GM18858 (cell line): ENCODE results near the gene CYSRT1.
"Not testable (repeated sequence)": the region's sequence is repeated elsewhere in the genome, so short reads cannot be mapped to it uniquely, and the experiment has no call there.

ENCODE experiments used
- ATAC-seq: cut with Tn5 transposase; IDR thresholded peaks from one replicate; pipeline ENCODE4 v1.9.1; 2021; ENCODE audit not compliant: unreplicated experiment

The CYSRT1 gene

GRCh38 chr9:137251490-137252268 is 26.7 kb downstream of the CYSRT1 start:
- ATAC-seq, result no peak

DNA sequence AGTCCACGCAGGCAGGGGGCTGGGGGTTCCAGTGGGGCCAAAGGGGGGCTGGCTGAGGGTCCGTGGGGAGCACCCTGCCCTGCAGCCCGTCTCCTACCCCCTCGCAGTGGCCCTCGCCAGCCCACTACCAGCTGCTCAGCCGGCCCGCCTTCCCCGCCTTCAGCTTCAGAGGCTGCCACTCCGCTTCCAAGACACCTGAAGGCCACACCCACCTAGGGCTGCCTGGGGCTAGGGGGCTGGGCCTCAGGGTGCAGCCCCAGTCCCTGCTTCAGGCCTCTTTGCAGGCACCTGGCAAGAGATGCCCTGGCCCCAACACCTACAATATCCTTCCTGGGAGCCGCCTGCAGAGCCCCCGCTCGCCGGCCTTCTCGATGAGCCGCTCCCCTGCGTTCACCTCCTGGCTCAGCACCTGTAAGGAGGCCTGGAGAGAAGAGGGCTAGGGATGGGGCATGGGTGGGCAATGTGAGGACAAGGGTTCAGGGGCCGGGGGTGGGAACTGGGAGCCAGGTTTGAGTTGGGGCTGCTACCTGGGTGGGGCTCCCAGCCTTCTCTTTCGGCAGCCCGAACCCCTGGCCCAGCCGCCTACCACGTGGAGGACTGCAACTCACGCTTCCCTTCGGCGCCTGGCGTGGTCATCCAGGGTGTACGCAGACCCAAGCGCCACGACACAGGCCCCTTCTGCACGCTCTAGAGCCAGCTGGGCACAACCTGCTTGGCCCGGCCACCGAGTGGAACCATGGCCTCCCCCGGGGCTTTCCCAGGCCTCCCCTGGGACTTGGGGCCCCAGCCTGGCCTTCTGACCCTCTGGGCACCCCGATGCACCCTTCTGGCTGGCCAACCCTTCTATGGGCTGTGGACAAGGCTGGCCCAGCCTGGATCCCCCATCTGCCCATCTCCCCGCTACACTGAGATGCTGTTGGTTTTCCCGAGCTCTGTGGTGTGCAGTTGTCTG is 27.9 kb downstream of the CYSRT1 start:
- no peak for ATAC-seq

GRCh38 chr9:137253717-137254623 is 29.0 kb downstream of the CYSRT1 start:
- ATAC-seq, result no peak

DNA sequence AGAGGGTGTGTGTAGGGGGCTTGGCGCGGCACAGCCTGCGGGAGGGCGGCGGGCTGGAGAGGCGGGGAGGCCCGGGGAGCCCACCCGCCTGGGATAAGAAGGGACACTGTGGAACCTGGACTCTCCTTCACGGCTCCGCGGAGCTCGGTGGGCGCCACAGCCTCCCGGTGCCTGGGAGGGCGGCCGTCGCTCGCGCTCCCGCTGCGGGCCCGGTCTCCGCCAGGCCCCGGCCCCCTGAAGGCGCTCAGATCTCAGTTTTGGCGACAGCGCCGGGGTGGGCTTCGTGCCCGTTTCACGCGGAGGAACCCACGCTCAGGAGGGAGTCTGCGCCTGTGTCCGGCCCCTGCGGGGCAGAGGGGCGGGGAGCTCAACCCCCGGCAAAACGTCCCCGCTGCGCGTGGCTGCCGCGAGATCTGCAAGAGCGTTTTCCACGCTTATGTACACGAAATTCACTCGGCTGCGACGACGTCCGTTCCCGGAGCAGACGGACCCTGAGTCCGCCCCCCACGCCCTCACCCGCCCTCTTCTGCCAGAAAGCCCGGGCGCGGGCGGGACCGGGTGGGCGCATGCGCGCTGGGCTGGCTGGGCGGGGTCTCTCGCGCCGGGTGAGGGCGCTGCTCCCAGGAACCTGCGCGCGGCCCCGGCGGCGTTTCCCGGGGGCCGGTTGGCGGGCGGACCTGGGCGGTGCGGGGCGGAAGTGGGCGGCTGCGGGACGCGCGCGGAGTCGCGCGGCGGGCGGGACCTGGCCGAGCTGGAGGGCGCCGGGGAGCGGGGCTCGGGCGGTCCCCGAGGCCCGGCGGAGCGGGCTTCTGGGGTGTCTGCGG is 29.9 kb downstream of the CYSRT1 start, which contains the start of gene NELFB:
Gene NELFB (plus strand): TSS at position 704 of the 824 bp plus-strand sequence.
- peak; percentile 44 for ATAC-seq

DNA sequence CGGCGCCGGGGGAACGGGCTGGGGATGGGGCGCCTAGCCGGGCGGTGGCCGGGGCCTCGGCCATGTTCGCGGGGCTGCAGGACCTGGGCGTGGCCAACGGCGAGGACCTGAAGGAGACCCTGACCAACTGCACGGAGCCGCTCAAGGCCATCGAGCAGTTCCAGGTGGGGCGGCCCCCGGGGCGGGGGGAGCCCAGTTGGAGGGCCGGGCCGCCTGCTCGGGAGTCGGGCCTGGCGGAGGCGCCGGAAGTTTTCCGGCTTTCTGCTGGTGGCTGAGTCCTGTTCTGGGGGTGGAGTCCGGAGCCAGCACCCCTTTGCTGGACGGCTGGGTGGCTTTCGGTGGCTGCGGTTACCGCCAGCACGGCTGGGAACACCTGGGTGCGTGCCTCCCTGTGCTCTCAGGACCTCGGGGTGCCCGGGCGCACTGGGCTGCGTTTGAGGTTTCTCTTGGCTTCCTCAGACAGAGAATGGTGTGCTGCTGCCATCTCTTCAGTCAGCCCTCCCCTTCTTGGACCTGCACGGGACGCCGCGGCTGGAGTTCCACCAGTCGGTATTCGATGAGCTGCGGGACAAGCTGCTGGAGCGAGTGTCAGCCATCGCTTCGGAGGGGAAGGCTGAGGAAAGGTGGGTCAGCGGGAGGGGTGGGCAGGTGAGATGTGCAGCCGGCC is 30.6 kb downstream of the CYSRT1 start:
- ATAC-seq, result peak; percentile 31

- no peak for ATAC-seq
Observed at GRCh38 chr9:137256362-137256761, 31.4 kb downstream of the CYSRT1 start.

- no peak for ATAC-seq
Observed at GRCh38 chr9:137256856-137257255, 31.9 kb downstream of the CYSRT1 start.

DNA sequence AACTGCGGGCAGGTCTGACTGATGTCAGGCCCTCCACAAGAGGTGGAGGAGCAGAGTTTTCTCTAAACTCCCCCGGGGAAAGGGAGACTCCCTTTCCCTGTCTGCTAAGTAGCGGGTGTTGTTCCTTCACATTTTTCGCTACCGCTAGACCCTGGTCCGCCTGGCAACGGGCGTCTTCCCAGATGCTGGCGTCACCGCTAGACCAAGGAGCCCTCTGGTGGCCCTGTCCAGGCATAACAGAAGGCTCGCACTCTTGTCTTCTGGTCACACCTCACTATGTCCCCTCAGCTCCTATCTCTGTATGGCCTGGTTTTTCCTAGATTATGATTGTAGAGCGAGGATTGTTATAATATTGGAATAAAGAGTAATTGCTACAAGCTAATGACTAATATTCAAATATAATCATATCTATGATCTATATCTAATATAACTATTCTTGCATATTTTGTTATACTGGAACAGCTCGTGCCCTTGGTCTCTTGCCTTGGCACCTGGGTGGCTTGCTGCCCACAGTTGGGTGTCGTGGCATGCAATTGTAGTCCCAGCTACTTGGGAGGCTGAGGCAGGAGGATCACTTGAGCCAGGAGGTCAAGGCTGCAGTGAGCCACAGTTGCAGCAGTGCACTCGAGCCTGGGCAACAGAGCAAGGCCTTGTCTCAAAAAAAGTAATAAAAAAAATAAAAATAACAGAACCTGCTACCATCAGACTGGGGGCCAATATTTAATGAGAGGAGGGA is 37.4 kb downstream of the CYSRT1 start:
- ATAC-seq, result not testable (repeated sequence)

DNA sequence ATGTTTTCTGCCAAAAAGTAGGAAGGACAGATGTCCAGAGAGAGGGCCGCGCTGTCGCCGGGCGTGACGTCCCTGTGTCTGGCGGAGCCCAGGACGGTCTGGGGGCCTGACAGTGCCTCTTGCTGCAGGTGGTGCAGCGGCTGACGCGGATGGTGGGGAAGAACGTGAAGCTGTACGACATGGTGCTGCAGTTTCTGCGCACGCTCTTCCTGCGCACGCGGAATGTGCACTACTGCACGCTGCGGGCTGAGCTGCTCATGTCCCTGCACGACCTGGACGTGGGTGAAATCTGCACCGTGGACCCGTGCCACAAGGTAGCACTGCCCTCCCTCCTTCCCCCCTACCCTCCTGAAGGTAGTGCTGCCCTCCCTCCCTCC is 37.9 kb downstream of the CYSRT1 start:
- ATAC-seq, result no peak

- ATAC-seq, result no peak
Observed at GRCh38 chr9:137263506-137263905, 38.5 kb downstream of the CYSRT1 start.

GRCh38 chr9:137264067-137264466 is 39.1 kb downstream of the CYSRT1 start:
- ATAC-seq, result no peak

- no peak for ATAC-seq
Observed at GRCh38 chr9:137265496-137266161, 40.7 kb downstream of the CYSRT1 start.

- no peak for ATAC-seq
Observed at GRCh38 chr9:137266162-137266527, 41.2 kb downstream of the CYSRT1 start.

DNA sequence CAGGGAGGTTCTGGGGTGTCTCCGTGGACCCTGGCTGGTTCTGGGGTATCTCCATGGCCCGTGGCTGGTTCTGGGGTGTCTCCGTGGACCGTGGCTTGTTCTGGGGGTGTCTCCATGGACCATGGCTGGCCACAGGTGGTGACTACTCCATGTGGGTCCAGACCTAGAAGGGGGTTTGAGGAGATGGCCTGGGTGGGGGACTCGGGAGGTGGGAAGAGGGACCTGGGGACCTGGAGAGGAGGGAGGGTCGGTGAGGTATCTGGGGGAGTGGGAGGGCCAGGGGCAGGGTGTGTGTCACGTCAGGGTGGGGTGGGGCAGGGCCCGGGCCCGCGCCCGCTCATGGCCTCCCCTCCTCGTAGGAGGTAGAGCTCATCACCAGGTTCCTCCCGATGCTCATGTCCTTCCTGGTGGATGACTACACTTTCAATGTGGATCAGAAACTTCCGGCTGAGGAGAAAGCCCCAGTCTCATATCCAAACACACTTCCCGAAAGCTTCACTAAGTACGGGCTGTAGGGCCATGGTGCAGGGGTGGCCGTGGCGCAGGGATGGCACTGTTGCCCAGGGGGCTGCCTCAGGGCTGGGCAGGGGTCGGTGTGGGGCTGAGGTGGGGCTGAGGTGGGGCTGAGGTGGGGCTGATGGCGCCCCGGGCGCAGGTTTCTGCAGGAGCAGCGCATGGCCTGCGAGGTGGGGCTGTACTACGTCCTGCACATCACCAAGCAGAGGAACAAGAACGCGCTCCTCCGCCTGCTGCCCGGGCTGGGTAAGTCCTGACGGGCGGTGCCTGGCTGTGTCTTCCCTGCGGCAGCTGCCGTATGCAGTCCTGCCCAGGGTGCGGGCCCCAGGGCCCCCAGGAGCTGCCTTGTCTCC is 41.8 kb downstream of the CYSRT1 start:
- no peak for ATAC-seq

GRCh38 chr9:137267933-137268355 is 43.0 kb downstream of the CYSRT1 start:
- no peak for ATAC-seq

DNA sequence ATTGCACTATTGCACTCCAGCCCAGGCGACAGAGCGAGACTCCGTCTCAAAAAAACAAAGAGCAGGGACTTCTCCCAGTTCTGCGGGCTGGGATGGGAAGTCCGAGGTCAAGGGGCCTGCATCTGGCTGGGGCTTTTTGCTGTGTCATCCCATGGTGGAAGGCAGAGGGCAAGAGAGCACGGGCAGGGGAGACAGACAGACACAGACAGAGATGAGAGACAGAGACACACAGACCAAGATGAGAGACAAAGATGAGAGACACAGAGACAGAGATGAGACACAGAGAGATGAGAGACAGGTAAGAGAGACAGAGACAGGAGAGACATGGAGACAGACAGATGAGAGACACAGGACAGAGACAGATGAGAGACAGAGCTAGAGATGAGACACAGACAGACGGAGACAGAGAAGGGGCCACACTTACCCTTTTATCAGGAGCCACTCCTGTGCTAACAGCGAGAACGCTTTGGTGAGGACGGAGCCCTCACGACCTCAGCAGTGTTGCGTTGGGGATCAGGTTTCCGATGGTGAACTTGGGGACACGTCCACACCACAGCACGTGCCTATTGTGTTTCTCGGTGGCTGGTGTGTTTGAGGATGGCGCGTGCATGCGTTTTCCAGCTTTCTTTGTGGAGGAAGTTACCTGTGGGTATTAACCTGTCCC is 43.7 kb downstream of the CYSRT1 start:
- ATAC-seq, result no peak
